ENCODE results near the gene CYTH4.

The CYTH4 gene

DNA sequence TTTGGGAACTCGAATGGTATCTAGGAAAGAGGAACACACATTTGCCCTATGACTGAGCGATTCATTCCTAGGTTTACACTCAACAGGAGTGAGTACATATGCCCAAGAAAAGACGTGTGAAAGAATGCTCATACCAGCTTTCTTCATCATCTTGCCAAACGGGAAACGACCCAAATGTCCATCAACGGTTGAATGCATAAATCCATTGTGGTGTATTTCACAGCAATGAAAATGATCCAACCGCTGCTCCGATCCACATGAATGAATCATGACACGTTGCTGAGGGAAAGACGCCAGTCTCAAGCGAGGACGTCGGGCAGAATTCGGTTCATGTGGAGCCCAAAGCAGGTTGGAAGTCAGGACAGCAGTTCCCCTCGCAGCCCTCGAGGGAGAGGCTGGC is 71.5 kb downstream of the CYTH4 start:
- DNase-seq = no peak

- DNase-seq = no peak
Measured at GRCh38 chr22:37354261-37354660, 72.0 kb downstream of the CYTH4 start.

GRCh38 chr22:37354670-37355069 is 72.4 kb downstream of the CYTH4 start:
- DNase-seq = no peak

DNA sequence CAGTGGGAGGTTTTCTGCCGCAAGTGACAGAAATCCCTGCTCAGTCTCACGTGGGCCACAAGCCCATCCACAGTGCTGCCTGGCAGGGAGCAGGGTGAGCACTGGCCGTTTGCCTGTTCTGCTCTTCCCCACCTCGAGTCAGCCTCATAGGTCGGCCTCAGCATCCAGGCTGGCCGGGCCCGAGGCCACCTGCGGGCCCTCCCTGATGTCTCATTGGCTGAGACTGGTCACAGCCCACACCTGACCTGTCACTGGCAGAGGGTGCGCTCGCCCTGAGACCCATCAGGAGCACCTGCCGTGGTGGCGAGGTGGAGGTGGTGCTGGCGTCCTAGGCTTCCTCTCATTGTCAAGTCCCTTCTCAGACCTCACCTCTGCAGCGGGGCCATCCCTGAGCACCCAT is 72.9 kb downstream of the CYTH4 start:
- no peak for DNase-seq

- DNase-seq = no peak
Measured at GRCh38 chr22:37356922-37357321, 74.6 kb downstream of the CYTH4 start.

GRCh38 chr22:37357446-37358075 is 75.3 kb downstream of the CYTH4 start:
- no peak for DNase-seq

DNA sequence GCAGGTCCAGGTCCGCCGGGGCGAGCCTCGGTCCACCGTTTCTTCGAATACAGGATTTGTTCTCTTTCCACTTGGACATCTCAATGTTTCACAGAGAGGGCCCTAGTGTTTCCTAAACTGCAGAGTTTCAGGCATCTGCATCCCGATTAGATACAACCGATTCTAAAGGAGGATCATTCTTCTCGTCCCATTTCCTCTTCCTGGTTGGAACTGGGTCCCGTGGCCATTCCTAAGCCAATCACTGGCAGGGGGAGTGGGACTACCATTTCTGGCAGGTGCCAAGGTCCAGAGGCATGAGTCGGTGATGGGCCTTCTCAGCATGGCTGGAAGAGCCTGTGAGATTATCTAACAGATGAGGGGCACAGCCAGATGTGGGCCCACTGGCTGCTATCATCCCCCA is 76.1 kb downstream of the CYTH4 start:
- no peak for DNase-seq

DNA sequence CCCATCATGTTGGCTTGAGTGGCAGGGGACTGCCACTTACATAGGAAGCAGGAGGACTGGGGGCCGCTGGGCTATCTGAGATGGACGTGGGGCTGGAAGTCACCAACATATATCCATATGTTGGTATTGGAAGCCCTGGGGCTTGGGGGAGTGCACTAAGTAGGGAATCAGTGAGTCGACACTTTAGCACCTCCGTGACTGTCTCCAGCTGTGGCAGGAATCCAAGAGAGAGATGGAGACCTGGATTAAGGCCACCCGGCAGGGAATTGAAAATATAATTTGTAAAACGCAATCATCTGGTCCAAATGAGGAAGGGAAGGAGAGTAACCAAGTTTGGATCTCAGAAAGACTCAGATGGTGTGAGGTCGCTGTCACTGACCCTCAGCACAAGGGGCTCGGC is 76.6 kb downstream of the CYTH4 start:
- no peak for DNase-seq

GRCh38 chr22:37362621-37363020 is 80.3 kb downstream of the CYTH4 start:
- no peak for DNase-seq

- DNase-seq = no peak
Measured at GRCh38 chr22:37363261-37363992, 81.1 kb downstream of the CYTH4 start.
